ENCODE results near the gene RSRP1.

The RSRP1 gene

DNA sequence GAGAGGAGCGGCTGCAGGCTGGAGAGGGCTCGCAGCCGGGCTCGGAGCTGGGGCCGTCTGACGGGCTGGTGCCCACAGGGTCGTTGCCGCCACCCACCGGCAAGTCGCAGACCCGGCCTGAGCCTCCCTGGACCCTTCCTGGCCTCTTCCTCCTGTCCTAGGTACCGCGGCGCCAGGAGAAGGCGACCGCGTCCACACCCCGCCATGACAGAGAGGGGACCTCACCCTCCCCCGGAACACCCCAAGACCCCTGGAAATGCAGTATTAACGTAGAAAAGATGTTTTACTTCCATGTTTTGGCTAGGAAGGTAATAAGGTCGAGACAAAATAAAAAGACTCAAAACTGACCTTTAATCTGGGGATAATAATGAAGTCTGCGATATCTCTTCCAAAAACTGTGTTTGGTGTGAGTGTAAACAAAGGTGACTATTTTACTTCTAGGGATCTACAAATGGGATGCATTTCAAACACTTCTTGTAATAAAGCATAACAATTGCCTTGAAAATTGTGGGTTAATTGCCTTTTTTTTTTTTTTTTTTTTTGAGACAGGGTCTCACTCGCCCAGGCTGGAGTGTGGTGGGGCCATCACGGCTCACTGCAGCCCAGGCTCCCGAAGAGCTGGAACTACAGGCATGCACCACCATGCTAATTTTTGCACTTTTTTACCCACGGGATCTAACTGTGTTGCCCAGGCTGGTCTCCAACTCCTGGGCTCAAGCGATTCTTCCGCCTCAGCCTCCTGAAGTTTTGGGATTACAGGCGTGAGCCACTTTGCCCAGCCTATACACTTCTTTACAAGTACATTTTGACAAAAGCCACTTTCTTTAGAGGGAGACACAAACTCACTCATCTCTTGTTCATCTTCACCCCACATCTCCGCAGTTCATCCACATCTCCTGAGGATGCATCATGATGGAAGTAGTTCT is 838 bp upstream of the RSRP1 start:
- no peak for DNase-seq (ENCODE audit: low read depth)
- H3K4me3 ChIP-seq (ENCODE audit: low read depth, low read length) = peak overlapping the region; percentile 67
- no peak for TF ChIP-seq MYC (IDR thresholded peaks at IDR 0.05; ENCODE audit: low read depth, low read length)
- TF ChIP-seq, protein P1, sequence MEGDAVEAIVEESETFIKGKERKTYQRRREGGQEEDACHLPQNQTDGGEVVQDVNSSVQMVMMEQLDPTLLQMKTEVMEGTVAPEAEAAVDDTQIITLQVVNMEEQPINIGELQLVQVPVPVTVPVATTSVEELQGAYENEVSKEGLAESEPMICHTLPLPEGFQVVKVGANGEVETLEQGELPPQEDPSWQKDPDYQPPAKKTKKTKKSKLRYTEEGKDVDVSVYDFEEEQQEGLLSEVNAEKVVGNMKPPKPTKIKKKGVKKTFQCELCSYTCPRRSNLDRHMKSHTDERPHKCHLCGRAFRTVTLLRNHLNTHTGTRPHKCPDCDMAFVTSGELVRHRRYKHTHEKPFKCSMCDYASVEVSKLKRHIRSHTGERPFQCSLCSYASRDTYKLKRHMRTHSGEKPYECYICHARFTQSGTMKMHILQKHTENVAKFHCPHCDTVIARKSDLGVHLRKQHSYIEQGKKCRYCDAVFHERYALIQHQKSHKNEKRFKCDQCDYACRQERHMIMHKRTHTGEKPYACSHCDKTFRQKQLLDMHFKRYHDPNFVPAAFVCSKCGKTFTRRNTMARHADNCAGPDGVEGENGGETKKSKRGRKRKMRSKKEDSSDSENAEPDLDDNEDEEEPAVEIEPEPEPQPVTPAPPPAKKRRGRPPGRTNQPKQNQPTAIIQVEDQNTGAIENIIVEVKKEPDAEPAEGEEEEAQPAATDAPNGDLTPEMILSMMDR (IDR thresholded peaks at IDR 0.05; ENCODE audit: low read depth, low read length) = peak; percentile 40

GRCh38 chr1:25246600-25247023 is 642 bp downstream of the RSRP1 start:
- TF ChIP-seq POLR2A (IDR thresholded peaks at IDR 0.05; ENCODE audit: extremely low read depth, insufficient read length) (no peak), MYC (IDR thresholded peaks at IDR 0.05; ENCODE audit: low read depth, low read length) (peak; percentile 26; the same call in 1 of the 2 replicates)
- DNase-seq (ENCODE audit: low read depth) = no peak
- H3K4me3 ChIP-seq (ENCODE audit: low read depth, low read length) = peak overlapping the region; percentile 95

DNA sequence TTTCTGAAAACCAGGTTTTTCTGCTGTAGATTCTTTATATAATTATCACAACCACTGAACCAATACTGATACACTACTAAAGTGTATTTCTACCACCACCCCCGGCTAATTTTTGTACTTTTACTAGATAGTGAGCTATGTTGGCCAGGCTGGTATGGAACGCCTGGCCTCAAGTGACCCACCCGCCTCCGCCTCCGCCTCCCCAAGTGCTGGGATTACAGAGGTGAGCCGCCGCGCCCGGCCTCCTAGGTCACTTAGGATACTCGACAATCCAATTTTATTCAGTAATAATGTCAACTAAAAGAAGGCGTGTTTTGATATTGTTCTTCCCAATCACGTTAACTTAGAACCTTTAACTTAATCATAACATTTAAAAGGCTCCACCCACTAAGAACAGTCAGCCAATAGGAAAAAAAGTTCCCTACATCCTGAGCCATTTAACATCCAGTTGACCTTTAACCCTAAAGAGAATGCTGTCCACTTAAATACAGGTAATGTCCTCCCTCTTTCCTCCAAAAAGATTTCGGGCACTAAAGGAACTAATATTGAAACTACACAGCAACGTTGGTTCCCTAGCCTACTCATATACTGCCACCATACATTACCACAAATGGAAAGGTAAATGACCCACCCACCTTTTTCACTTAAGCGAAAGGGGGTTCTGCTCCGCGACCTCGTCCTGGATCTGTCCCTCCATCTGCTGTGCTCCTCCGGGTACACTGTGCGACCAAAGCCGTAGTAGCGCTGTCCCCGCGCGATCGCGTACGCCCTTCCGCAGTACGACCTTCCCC is 1.2 kb downstream of the RSRP1 start:
- peak overlapping the region; percentile 95 for H3K4me3 ChIP-seq (ENCODE audit: low read depth, low read length)
- TF ChIP-seq, protein P1 (IDR thresholded peaks at IDR 0.05; ENCODE audit: low read depth, low read length) = no peak
- no peak for TF ChIP-seq MYC (IDR thresholded peaks at IDR 0.05; ENCODE audit: low read depth, low read length)
- TF ChIP-seq POLR2A (IDR thresholded peaks at IDR 0.05; ENCODE audit: extremely low read depth, insufficient read length) = no peak
- TF ChIP-seq MAX (IDR thresholded peaks at IDR 0.05; ENCODE audit: low read depth, low read length) = no peak
- DNase-seq (ENCODE audit: low read depth) = peak; percentile 34

DNA sequence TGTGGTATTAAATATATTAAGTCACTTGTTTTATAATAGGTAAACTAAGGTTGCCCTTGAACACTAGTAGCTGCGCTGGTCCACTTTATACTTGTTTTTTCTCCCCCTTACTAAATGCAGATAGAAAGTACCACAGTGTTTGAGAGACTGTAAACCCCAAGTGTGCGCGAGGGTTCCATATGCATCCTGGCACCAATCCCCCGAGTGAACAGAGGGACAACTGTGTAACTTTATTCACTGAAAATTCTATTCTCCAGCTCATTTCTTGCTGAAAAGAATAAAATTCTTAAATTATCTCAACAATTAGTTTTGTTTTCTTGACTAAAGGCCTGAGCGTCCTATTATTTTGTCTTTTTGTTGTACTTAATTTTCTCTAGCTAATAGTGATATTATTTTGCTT is 1.9 kb downstream of the RSRP1 start:
- no peak for DNase-seq (ENCODE audit: low read depth)
- peak overlapping the region; percentile 95 for H3K4me3 ChIP-seq (ENCODE audit: low read depth, low read length)
- TF ChIP-seq MAX (IDR thresholded peaks at IDR 0.05; ENCODE audit: low read depth, low read length) (no peak), MYC (IDR thresholded peaks at IDR 0.05; ENCODE audit: low read depth, low read length) (no peak), POLR2A (IDR thresholded peaks at IDR 0.05; ENCODE audit: extremely low read depth, insufficient read length) (no peak)
- TF ChIP-seq, protein P1 (IDR thresholded peaks at IDR 0.05; ENCODE audit: low read depth, low read length) = no peak

DNA sequence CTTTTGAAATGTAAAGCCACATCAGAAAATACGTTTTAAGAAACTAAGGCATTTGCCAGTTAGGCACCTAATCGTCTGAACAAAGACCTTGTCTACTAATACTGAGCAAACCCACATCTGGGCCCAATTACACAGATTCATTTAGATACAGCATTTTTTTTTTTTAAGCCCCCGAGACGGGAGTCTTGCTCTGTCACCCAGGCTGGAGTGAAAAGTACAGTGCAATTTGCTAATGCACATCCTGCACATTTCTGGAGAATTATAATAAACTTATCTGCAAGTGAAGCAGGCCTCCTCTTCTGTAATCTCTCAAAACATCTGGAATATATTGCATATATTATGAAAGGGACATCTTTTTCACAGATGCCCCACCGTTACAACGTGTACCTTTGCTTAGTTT is 3.3 kb downstream of the RSRP1 start:
- H3K4me3 ChIP-seq (ENCODE audit: low read depth, low read length) = no peak overlapping the region

More for the DNA sequence above, 3.3 kb downstream of the RSRP1 start:
- DNase-seq (ENCODE audit: low read depth) = no peak
- no peak for TF ChIP-seq POLR2A (IDR thresholded peaks at IDR 0.05; ENCODE audit: extremely low read depth, insufficient read length)
- no peak for TF ChIP-seq MAX (IDR thresholded peaks at IDR 0.05; ENCODE audit: low read depth, low read length)
- TF ChIP-seq MYC (IDR thresholded peaks at IDR 0.05; ENCODE audit: low read depth, low read length) = no peak
- TF ChIP-seq, protein P1 (IDR thresholded peaks at IDR 0.05; ENCODE audit: low read depth, low read length) = no peak

Measured in NB4 (cell line).